Omental fat pad (tissue), 4 donors: ENCODE data around the gene CPEB4. TPM values are rescaled to one million over a fixed set of nuclear protein-coding genes. Genes with fewer than 3 reads are reported as not detected.

ENCODE experiments used
- ATAC-seq: fragments of 150-250 bp; one replicate; pipeline ENCODE4 v1.9.1; 2016; ENCODE audit warnings: mild to moderate bottlenecking, moderate library complexity; ENCODE audit not compliant: low FRiP score
- DNase-seq: peaks from one replicate; pipeline ENCODE4 v3.0.0-alpha.2; 2019; ENCODE audit warnings: low spot score
- CTCF ChIP-seq, 3 donors: fragments of 450-650 bp; IDR thresholded peaks; one replicate each; pipeline ENCODE4 v1.5.1; 2016 to 2017; ENCODE audit warnings: antibody characterized with exemption in 3 of 3, mild to moderate bottlenecking in 3 of 3, moderate library complexity in 2 of 3
- total RNA-seq, 4 donors: library from RNA; depleted of rRNA; stranded (reverse); fragments of >200 nt; gene quantifications; one replicate each; pipeline ENCODE4 v1.1.0, GENCODE V29; 2016

CPEB4 gene
- total RNA-seq, 4 donors from 2014 or later, result 43.2 to 71.4 (median 58.1) TPM

- no peak for TF ChIP-seq CTCF (IDR thresholded peaks at IDR 0.05)
- DNase-seq (no peak), ATAC-seq (no peak)
Measured at GRCh38 chr5:173922527-173922926, 34.4 kb downstream of the CPEB4 start.

DNA sequence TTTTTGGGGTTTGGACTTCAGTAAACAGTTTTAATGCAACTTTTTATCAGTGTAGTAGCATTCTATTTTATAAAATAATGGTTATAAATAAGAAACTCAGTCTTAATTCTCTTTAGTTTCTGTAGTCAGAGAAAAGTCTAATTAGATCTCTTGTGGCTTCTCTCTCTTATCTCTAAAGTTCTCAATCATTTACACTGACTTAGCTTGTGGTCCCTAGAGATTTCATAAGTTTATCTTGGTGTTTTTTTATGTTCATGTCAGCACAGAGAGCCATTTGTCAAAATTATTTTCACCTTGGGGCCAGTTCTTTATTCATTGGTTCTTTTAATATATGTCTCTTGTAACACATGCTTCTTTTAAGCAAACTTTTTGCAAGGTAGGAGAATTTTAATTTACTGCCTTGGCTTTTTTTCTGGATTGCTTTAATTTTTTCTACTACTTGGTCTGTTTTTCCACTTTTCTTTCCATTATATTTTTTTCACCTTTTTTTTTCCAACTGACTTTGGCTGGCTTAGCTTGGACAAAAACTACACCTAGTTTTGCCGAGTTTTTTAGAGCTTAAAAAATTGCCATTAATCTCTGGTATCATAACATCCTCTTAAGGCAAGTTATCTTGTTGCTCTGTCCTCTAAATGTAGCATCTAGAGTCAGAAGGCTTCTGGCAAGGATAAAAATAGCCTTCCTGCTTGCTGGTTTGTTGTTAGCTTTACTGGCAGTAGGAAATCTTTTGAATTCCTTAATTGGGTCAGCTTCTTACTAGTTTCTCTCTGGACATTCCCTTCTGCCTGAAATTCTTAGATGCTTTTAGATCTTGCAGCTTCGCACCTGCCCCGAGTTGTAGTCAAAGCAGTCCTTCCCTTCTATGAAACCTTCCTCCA is 35.3 kb downstream of the CPEB4 start:
- peak; percentile 23 for ATAC-seq
- no peak for TF ChIP-seq CTCF (IDR thresholded peaks at IDR 0.05)

DNA sequence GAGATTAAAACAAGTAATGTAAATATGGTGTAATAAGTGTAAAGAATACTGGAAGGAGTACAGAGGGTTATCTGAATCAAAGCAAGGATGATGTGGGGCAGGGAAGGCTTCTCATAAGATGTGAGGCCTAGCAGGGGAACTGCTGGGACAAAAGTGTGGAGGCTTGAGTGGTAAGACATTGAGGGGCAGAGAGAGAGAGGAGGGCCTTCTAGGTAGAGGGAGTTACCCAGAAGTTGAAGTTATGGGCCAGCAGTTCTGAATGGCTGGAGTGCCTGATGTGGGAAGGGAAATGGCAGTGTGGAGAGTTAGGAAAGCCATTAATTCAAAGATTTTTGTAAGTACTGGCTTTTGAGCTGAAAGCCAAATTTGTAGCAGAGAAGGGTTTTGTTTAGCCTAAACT is 36.8 kb downstream of the CPEB4 start:
- DNase-seq (no peak), ATAC-seq (no peak)
- TF ChIP-seq CTCF (IDR thresholded peaks at IDR 0.05), result no peak

More for the DNA sequence above, 35.3 kb downstream of the CPEB4 start:
- no peak for DNase-seq

DNA sequence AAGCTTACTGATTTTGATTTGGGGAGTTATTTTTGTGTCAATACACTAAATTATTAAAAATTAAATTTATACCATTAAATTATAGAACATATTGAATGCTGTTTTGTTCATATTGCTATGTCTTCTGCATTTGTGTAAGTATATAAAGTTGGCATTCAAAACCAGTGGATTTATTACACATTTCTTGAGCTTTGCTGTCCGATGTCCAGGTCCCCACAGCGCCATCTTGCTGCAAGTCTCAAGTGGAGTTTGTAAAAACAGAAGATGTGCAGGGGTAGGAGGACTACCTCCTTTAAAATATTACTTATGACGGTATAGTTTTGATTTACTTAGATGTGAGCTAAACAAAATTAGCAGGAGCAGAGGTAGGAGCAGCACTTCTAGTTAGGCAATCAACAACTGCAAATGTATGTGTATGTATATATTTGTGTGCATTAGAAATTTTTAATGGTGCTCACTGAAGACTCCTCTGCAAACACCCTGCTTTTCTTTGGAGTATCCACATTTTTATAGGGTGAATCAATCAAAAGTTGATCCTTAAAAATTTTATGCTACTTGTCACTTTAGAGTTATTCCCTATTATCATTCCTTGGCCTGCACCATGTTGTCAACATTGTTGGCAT is 37.4 kb downstream of the CPEB4 start:
- DNase-seq (no peak), ATAC-seq (no peak)
- TF ChIP-seq CTCF (IDR thresholded peaks at IDR 0.05), result no peak

- ATAC-seq (peak; percentile 37), DNase-seq (no peak)
- TF ChIP-seq CTCF (IDR thresholded peaks at IDR 0.05), result no peak
Measured at GRCh38 chr5:173926359-173926758, 38.2 kb downstream of the CPEB4 start.

GRCh38 chr5:173928871-173929574 is 40.9 kb downstream of the CPEB4 start:
- no peak for ATAC-seq
- no peak for TF ChIP-seq CTCF (IDR thresholded peaks at IDR 0.05)
- no peak for DNase-seq
